HG03045 (cell line): ENCODE results near the gene NETO1.

ENCODE experiments used
- ATAC-seq: cut with Tn5 transposase; IDR thresholded peaks from one replicate; pipeline ENCODE4 v1.9.1; 2021; ENCODE audit warnings: mild to moderate bottlenecking, moderate library complexity; ENCODE audit not compliant: unreplicated experiment

The NETO1 gene

GRCh38 chr18:72867746-72868584 is at the start of gene NETO1:
TSS of gene NETO1 (minus strand) at chr18:72867987. CDS start at chr18:72867291, 696 bp downstream.
- no peak for ATAC-seq

- ATAC-seq: no peak
Measured at GRCh38 chr18:72910045-72910444, 42.3 kb upstream of the NETO1 start.

GRCh38 chr18:72908181-72908580 is 40.4 kb upstream of the NETO1 start:
- ATAC-seq: no peak

- no peak for ATAC-seq
Measured at GRCh38 chr18:72903033-72903432, 35.2 kb upstream of the NETO1 start.

- no peak for ATAC-seq
Measured at GRCh38 chr18:72899338-72899737, 31.6 kb upstream of the NETO1 start.

- ATAC-seq: no peak
Measured at GRCh38 chr18:72898870-72899269, 31.1 kb upstream of the NETO1 start.

- ATAC-seq: no peak
Measured at GRCh38 chr18:72895548-72895947, 27.8 kb upstream of the NETO1 start.

- no peak for ATAC-seq
Measured at GRCh38 chr18:72878561-72878960, 10.8 kb upstream of the NETO1 start.

GRCh38 chr18:72878143-72878542 is 10.4 kb upstream of the NETO1 start:
- ATAC-seq: no peak

GRCh38 chr18:72871091-72871490 is 3.3 kb upstream of the NETO1 start:
- no peak for ATAC-seq

GRCh38 chr18:72869226-72870185 is 1.7 kb upstream of the NETO1 start:
- ATAC-seq: no peak

GRCh38 chr18:72868585-72869225 is 918 bp upstream of the NETO1 start:
- ATAC-seq: no peak

GRCh38 chr18:72866901-72867745 is 664 bp downstream of the NETO1 start:
- no peak for ATAC-seq

- ATAC-seq: no peak
Measured at GRCh38 chr18:72866442-72866900, 1.3 kb downstream of the NETO1 start.

GRCh38 chr18:72863754-72864153 is 4.0 kb downstream of the NETO1 start:
- no peak for ATAC-seq

- ATAC-seq: no peak
Measured at GRCh38 chr18:72859088-72859487, 8.7 kb downstream of the NETO1 start.

- ATAC-seq: no peak
Measured at GRCh38 chr18:72849671-72850070, 18.1 kb downstream of the NETO1 start.

- no peak for ATAC-seq
Measured at GRCh38 chr18:72848503-72849237, 19.1 kb downstream of the NETO1 start.

GRCh38 chr18:72847771-72848170 is 20.0 kb downstream of the NETO1 start:
- no peak for ATAC-seq
